ENCODE measurements around the gene UBTD2.

DNA sequence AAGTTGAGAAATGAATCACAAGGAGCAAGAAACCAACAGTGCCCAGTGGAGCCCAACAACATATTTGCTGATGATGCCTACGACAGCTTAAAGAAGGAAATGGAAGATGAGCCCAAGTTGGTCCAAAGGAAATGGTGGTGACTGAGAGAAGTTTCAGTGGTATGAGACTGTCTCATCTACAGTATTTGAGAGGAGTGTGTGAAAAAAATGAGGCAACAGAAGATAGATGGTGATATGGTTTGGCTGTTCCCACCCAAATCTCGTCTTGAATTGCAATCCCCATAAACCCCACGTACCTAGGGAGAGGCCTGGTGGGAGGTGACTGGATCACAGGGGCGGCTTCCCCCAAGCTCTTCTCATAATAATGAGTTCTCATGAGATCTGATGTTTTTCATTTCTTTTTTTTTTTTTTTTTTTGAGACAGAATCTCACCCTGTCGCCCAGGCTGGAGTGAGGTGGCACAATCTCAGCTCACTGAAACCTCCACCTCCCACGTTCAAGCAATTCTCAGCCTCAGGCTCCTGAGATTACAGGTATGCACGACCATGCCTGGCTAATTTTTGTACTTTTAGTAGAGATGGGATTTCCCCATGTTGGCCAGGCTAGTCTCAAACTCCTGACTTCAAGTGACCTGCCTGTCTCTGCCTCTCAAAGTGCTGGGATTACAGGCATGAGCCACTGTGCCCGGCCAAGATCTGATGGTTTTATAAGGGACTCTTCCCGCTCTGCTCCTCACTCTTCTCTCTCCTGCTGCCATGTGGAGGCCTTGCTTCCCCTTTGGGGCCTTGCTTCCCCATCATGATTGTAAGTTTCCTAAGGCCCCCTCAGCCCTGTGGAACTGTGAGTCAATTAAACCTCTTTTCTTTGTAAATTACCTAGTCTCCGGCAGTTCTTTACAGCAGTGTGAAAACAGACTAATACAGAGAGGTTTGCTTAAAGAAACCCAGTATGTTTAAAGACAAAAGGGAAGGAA is 59.4 kb downstream of the UBTD2 start:
- TF ChIP-seq, protein P1, sequence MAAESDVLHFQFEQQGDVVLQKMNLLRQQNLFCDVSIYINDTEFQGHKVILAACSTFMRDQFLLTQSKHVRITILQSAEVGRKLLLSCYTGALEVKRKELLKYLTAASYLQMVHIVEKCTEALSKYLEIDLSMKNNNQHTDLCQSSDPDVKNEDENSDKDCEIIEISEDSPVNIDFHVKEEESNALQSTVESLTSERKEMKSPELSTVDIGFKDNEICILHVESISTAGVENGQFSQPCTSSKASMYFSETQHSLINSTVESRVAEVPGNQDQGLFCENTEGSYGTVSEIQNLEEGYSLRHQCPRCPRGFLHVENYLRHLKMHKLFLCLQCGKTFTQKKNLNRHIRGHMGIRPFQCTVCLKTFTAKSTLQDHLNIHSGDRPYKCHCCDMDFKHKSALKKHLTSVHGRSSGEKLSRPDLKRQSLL (tag by site-specific recombination; IDR thresholded peaks at IDR 0.05), result no peak
- TF ChIP-seq, protein P2, sequence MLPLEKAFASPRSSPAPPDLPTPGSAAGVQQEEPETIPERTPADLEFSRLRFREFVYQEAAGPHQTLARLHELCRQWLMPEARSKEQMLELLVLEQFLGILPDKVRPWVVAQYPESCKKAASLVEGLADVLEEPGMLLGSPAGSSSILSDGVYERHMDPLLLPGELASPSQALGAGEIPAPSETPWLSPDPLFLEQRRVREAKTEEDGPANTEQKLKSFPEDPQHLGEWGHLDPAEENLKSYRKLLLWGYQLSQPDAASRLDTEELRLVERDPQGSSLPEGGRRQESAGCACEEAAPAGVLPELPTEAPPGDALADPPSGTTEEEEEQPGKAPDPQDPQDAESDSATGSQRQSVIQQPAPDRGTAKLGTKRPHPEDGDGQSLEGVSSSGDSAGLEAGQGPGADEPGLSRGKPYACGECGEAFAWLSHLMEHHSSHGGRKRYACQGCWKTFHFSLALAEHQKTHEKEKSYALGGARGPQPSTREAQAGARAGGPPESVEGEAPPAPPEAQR (tag by site-specific recombination; IDR thresholded peaks at IDR 0.05), result no peak
- TF ChIP-seq, protein P3, sequence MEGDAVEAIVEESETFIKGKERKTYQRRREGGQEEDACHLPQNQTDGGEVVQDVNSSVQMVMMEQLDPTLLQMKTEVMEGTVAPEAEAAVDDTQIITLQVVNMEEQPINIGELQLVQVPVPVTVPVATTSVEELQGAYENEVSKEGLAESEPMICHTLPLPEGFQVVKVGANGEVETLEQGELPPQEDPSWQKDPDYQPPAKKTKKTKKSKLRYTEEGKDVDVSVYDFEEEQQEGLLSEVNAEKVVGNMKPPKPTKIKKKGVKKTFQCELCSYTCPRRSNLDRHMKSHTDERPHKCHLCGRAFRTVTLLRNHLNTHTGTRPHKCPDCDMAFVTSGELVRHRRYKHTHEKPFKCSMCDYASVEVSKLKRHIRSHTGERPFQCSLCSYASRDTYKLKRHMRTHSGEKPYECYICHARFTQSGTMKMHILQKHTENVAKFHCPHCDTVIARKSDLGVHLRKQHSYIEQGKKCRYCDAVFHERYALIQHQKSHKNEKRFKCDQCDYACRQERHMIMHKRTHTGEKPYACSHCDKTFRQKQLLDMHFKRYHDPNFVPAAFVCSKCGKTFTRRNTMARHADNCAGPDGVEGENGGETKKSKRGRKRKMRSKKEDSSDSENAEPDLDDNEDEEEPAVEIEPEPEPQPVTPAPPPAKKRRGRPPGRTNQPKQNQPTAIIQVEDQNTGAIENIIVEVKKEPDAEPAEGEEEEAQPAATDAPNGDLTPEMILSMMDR (tag by site-specific recombination; IDR thresholded peaks at IDR 0.05), result no peak
- no peak for TF ChIP-seq TRIM28 (IDR thresholded peaks at IDR 0.05; ENCODE audit: borderline replicate concordance, low read length)
- no peak for TF ChIP-seq ZNF133 (tag by site-specific recombination; IDR thresholded peaks at IDR 0.05)
- no peak for TF ChIP-seq TCF7L2 (IDR thresholded peaks at IDR 0.05; ENCODE audit: borderline replicate concordance, low read depth, low read length)
- no peak for TF ChIP-seq ZNF830 (tag by site-specific recombination; IDR thresholded peaks at IDR 0.05; ENCODE audit: low read depth)
- TF ChIP-seq ZNF140 (tag by site-specific recombination; IDR thresholded peaks at IDR 0.05), result no peak
- no peak for TF ChIP-seq ZNF138 (tag by site-specific recombination; IDR thresholded peaks at IDR 0.05; ENCODE audit: borderline replicate concordance)
- TF ChIP-seq, protein P4, sequence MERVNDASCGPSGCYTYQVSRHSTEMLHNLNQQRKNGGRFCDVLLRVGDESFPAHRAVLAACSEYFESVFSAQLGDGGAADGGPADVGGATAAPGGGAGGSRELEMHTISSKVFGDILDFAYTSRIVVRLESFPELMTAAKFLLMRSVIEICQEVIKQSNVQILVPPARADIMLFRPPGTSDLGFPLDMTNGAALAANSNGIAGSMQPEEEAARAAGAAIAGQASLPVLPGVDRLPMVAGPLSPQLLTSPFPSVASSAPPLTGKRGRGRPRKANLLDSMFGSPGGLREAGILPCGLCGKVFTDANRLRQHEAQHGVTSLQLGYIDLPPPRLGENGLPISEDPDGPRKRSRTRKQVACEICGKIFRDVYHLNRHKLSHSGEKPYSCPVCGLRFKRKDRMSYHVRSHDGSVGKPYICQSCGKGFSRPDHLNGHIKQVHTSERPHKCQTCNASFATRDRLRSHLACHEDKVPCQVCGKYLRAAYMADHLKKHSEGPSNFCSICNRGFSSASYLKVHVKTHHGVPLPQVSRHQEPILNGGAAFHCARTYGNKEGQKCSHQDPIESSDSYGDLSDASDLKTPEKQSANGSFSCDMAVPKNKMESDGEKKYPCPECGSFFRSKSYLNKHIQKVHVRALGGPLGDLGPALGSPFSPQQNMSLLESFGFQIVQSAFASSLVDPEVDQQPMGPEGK (tag by site-specific recombination; IDR thresholded peaks at IDR 0.05), result no peak
